ENCODE measurements around the gene RCOR1. TPM values are rescaled to one million over a fixed set of nuclear protein-coding genes. Genes with fewer than 3 reads are reported as not detected.

RCOR1 gene
- total and polyA plus RNA-seq, 2 of the 8 experiments (the other 6 are each of a cell fraction or from before 2014, with no cell fraction given): 12.3 to 26.3 TPM

DNA sequence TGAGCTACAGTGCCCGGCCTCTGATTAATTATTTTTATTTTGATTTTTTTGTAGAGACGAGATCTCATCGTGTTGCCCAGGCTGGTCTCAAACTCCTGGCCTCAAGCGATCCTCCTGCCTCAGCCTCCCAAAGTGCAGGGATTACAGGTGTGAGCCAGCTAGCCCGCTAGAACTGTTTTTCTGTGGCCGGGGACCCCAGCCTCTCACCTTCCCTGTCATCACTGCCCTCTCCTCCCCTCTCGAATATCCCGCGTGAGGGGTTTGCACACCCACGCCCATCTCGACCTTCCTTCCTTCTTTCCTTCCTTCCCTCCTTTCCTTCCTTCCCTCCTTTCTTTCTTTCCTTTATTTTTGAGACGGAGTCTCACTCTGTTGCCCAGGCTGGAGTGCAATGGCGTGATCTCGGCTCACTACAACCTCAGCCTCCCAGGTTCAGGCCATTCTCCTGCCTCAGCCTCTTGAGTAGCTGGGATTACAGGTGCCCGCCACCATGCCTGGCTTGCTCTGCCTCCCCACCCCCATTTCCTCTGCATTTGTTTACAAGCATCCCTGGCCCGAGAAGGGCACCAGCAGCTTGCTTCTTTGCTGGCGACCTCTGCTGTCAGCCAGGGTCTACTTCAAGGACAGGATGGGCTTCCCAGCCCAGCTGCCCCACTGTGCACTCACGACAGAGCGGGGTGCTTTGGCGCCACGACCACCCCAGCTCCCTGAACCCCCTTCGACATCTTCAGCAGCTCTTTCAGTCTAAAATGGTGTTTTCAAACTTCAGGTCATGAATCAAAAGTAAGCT lies 180.5 kb downstream of the RCOR1 start (continued):
- TF ChIP-seq CTCF (IDR thresholded peaks at IDR 0.05; ENCODE audit: control extremely low read depth in 1 of 3, insufficient read depth in 1 of 3, low read depth in 1 of 3, low read length in 3 of 3) (peak; percentile 69 to 87 (median 81)), RBBP5 (IDR thresholded peaks at IDR 0.05; ENCODE audit: borderline replicate concordance, low read depth, low read length) (0 out of 2 replicates have a peak, but pooled peaks have one; percentile 48), HDAC2 (IDR thresholded peaks at IDR 0.05; ENCODE audit: borderline replicate concordance in 1 of 2, low read depth in 2 of 2, low read length in 2 of 2) (no peak), RAD21 (IDR thresholded peaks at IDR 0.05 in 1 of 2, conservative IDR thresholded peaks at IDR 0.05 in 1 of 2; ENCODE audit: low read depth in 2 of 2, low read length in 2 of 2) (peak; percentile 73 to 78), PHF8 (conservative IDR thresholded peaks at IDR 0.05; ENCODE audit: low read depth, low read length) (no peak), GABPA (IDR thresholded peaks at IDR 0.05; ENCODE audit: borderline replicate concordance, insufficient read depth, low read length) (no peak), POLR2AphosphoS5 (IDR thresholded peaks at IDR 0.05; ENCODE audit: low read depth, low read length) (no peak)
